GM19467 (cell line): ENCODE results near the gene LMO1.

ENCODE experiments used
- ATAC-seq: cut with Tn5 transposase; IDR thresholded peaks from one replicate; pipeline ENCODE4 v1.9.1; 2021; ENCODE audit warnings: mild to moderate bottlenecking, moderate library complexity; ENCODE audit not compliant: unreplicated experiment

Gene LMO1

GRCh38 chr11:8263769-8264410 lies at the start of gene LMO1:
Gene LMO1, minus strand, starts transcription at chr11:8263878. Its CDS starts 516 bp downstream, at chr11:8263362.
- peak; percentile 62 for ATAC-seq

GRCh38 chr11:8312986-8313385 lies 49.3 kb upstream of the LMO1 start:
- no peak for ATAC-seq

DNA sequence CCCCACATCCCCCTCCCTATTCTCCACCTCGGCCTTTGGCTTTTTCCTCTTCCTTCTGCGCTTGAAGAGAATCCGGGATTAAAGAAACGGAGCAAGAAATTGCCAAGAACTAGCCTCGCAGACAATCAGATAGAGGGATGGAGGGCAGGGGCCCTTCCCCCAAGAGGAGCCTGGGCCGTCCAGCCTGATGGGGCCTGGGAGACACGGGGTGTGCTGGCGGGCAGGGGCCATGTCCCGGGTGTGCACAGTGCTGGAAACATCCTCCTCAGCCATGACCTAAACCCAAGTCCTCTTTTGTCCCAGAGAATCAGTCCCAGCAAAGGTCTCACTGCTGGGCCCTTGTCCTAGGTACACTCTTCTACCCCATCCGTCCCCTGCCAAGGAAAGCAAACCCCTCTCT lies 47.7 kb upstream of the LMO1 start:
- no peak for ATAC-seq

DNA sequence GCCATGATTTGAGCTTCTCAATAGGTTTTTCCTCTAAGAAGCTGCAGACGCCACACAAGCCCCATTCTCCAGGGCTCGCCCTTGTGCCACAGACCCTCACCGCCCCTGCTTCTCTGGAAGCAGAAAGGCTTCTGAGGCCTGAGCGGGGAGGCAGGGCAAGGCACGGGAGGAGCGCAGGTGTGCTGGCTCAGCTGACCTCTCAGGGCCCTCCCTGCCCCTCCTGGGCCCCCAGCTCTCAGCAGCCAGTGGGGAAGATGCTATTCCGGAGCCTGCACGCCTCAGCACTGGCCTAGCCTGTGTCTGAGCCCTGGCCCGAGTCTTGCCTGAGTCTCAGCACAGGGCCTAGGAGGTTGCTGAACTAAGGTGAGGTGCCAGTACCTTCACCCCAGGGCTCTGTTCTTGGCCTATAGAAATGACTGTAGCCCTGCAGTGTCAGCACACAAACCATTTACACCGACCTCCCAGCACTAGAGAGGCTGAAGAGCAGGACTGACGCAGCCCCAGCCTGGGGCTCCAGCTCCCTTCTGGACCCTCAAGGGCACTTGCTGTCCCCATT lies 47.1 kb upstream of the LMO1 start:
- no peak for ATAC-seq

DNA sequence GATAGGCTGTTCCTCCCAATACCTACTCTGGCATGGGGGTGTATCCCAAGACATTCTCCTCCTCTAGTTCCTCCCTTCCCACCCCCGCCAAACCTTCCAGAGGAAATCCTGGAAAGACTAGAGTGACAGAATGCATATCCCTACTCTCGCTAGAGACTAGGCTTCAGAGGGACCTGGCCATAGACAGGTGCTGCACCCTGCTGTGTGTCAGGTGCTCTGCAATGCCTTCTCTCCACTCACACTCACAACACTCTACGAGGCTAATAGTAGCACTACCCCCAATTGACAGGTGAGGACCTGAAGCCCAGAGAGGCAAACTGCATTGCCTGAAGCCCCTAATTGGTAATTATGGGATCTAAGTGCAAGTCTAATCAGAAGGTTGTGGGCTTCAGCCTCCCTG lies 46.2 kb upstream of the LMO1 start:
- ATAC-seq: no peak

- ATAC-seq: no peak
These were observed 45.6 kb upstream of the LMO1 start for GRCh38 chr11:8309311-8309710.

- no peak for ATAC-seq
These were observed 43.9 kb upstream of the LMO1 start for GRCh38 chr11:8307601-8308000.

GRCh38 chr11:8301622-8302021 lies 37.9 kb upstream of the LMO1 start:
- ATAC-seq: no peak

DNA sequence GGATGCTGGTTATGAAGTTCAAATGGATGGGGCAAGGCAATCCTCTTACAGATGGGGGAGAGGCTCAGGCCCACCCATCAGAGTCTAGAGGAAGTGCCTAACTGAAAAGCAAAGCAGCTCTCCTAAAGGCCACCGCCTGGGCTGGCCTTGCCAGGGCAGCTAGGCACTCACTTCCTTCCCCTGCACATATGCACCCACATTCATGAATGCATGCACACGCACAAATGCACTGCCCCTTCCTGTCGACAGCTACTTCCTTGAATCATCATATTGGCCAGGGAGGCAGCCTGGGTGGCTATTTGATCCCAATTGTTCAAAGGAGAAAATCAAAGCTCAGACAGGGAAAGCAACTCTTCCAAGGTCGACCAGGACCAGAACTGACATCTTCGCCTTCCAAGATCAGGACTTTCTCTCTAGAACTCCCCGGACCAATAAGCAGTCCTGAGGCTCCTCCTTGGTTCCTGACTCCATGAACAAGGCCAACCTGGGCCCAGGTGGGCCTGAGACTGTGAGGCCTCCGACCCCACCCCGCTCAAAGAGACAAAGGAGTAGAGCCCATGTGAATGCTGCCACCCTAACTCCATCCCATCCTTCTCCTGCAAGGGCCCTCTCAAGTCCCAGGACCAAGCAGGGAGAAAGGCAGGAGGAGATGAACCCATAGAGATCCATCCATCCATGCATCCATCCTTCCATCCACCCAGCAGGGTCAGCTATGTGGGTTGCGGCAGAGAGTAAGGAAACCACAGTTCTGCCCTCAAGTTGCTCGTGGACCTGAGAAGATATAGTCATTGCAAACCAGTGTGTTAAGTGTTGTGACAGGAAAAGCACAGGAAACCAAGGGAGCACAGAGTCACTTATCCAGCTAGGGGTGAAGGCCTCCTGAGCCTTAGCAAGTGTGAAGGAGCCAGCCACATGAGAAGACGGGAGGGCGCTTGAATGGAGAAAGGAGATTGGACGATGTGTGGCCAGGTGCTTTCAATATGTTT lies 35.4 kb upstream of the LMO1 start:
- no peak for ATAC-seq

GRCh38 chr11:8297781-8298440 lies 34.2 kb upstream of the LMO1 start:
- no peak for ATAC-seq

- ATAC-seq: no peak
These were observed 33.2 kb upstream of the LMO1 start for GRCh38 chr11:8296872-8297271.

GRCh38 chr11:8296038-8296649 lies 32.5 kb upstream of the LMO1 start:
- no peak for ATAC-seq

GRCh38 chr11:8294251-8294935 lies 30.7 kb upstream of the LMO1 start:
- ATAC-seq: no peak

GRCh38 chr11:8293171-8293570 lies 29.5 kb upstream of the LMO1 start:
- ATAC-seq: no peak

DNA sequence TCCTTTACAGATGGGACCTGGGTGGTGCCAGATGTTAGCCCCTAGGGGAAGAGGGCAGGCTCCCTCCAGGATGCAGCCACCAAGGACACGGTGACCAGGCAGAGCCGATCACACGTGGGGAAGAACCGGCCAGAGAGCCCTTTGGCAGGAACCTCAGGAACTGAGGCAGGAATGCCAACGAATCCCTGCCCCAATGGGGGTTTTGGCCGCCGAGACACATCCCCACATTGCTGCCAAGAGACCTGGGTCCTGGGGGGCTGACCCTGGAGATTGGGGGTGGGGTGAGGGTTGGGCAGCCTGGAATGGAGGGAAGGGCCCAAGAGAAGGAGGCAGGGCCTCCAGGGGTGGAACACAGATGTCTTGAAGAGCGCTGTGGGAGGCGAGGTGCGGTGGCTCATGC lies 28.7 kb upstream of the LMO1 start:
- ATAC-seq: no peak

DNA sequence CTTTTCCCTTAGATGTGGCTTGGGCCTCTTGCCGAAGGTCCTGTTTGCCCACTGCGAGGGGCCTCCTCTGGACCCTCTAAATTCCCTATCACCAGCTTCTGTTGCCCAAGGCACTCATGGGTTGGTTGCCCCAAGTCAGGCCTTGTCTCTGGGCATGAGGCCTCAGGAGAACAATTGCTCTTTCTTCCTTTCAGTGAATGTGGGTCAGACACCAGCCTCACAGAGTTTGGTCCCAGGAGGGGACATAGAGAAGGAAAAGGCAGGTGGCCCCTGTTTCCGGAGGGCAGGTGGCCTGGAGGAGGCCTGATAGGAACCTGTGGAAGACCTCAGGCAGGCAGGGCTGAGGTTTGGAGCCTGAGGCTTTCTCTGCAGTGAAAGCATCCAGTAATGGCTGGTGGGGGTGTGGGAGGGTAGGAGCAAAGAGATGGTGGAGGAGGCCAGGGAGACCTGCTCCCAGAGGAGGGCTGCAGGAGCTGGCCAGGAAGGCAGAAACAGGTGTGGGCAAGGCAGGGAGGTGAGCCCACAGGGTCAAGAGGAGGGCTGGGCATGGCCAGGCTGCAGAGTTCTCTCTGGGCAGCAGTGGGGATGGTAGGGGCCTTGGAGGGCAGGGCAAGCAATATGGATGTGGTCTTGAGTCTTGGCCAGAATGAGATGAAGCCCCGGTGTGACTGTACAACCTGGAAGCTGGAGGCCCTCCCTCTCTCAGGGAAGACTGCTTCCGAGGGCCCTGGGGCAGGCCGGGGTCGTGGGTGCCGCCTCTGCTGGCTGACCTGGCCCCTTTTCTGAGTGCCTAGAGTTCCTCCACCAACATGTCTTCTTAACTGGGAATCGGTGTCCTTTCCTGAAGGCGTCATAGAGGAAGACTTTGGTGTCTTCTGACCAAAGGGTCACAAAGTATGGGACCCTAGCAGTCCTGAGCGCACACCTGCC lies 28.0 kb upstream of the LMO1 start:
- ATAC-seq: no peak

- ATAC-seq: no peak
These were observed 26.6 kb upstream of the LMO1 start for GRCh38 chr11:8290081-8290810.

- no peak for ATAC-seq
These were observed 25.8 kb upstream of the LMO1 start for GRCh38 chr11:8289492-8289918.
